Left lung (tissue), 10 donors: ENCODE data around the gene IBTK. TPM values are rescaled to one million over a fixed set of nuclear protein-coding genes. Genes with fewer than 3 reads are reported as not detected.

Source experiments
- ATAC-seq: fragments of 200-7000 bp; cut with Tn5 transposase; one replicate; pipeline ENCODE4 v1.9.1; 2020; ENCODE audit warnings: moderate library complexity
- DNase-seq, 4 donors: peaks; one replicate each; pipeline ENCODE4 v3.0.0-alpha.2; 2013 to 2020
- H3K27ac ChIP-seq, 2 donors: fragments of 200-600 bp; sonication (generic) in 1 of 2; one replicate each; pipeline versions ENCODE4 v1.5.0 to v1.8.0; 2020 to 2021
- H3K27me3 ChIP-seq, 2 donors: fragments of 200-600 bp; sonication (generic) in 1 of 2; one replicate each; pipeline versions ENCODE4 v1.5.0 to v1.8.0; 2020 to 2021
- H3K36me3 ChIP-seq, 2 donors: fragments of 200-600 bp; sonication (generic) in 1 of 2; one replicate each; pipeline versions ENCODE4 v1.5.0 to v1.8.0; 2020 to 2021
- H3K4me1 ChIP-seq, 2 donors: fragments of 200-600 bp; one replicate each; pipeline ENCODE4 v1.8.0; 2021
- H3K4me3 ChIP-seq, 2 donors: fragments of 200-600 bp; sonication (generic) in 1 of 2; one replicate each; pipeline versions ENCODE4 v1.5.0 to v1.8.0; 2020 to 2021; ENCODE audit warnings: mild to moderate bottlenecking in 1 of 2
- H3K9me3 ChIP-seq, 2 donors: fragments of 200-600 bp; sonication (generic) in 1 of 2; one replicate each; pipeline versions ENCODE4 v1.5.0 to v1.8.0; 2020 to 2021
- intact Hi-C, 2 donors: fragments of 100-400 bp; cut with DNase I; formaldehyde crosslinking; loops; one replicate each; pipeline versions ENCODE4 v1.11.2 to v1.14.2; 2022
- polyA plus RNA-seq, 6 donors: library from polyadenylated mRNA; unstranded; fragments of 120-200 nt; gene quantifications; one replicate each; pipeline ENCODE4 v1.2.1, GENCODE V29; 2013; ENCODE audit not compliant: insufficient read length in 6 of 6
- total RNA-seq, 2 donors: library from RNA; stranded (reverse); fragmentation: NEBNext Ultra II Directional; extraction: Animal tissue kit (Norgen Biotek cat#: 25700); gene quantifications; one replicate each; pipeline ENCODE4 v1.2.1, GENCODE V29; 2021
- TF ChIP-seq, protein P1 (sequence below), 2 donors: fragments of 200-600 bp; sonication (generic) in 1 of 2; IDR thresholded peaks; one replicate each; pipeline versions ENCODE4 v1.5.0 to v1.8.0; 2021; ENCODE audit warnings: antibody characterized with exemption in 2 of 2
- donor health status: DM: no; HTN: yes; CAD: no.
- donor health status: DM: no; HTN: no; CAD: no.

IBTK gene
- total and polyA plus RNA-seq, 8 donors = 34.9 to 46.8 (median 42.8) TPM

DNA sequence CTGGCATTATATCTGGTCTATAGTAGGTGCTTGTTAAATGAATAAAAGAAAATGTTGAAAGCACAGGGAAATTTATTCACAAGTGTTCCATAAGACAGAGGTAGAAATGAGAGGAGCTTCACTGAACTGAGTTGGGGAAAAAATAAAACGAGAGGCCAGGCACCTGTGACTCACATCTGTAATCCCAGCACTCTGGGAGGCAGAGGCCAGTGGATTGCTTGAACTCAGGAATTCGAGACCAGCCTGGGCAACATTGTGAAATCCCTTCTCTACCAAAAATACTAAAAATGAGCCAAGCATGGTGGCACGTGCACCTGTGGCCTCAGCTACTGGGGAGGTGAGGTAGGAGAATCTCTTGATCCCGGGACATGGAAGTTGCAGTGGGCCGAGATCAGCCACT is 28.1 kb upstream of the IBTK start:
- no peak for DNase-seq
- Histone ChIP-seq H3K36me3 (no peaks in the 10 kb centered on the region), H3K27ac (no peak overlapping the region), H3K4me1 (no peaks in the 10 kb centered on the region), H3K27me3 (no peaks in the 10 kb centered on the region), H3K9me3 (no peaks in the 10 kb centered on the region), H3K4me3 (no peak overlapping the region)
- ATAC-seq = no peak
- TF ChIP-seq, protein P1, sequence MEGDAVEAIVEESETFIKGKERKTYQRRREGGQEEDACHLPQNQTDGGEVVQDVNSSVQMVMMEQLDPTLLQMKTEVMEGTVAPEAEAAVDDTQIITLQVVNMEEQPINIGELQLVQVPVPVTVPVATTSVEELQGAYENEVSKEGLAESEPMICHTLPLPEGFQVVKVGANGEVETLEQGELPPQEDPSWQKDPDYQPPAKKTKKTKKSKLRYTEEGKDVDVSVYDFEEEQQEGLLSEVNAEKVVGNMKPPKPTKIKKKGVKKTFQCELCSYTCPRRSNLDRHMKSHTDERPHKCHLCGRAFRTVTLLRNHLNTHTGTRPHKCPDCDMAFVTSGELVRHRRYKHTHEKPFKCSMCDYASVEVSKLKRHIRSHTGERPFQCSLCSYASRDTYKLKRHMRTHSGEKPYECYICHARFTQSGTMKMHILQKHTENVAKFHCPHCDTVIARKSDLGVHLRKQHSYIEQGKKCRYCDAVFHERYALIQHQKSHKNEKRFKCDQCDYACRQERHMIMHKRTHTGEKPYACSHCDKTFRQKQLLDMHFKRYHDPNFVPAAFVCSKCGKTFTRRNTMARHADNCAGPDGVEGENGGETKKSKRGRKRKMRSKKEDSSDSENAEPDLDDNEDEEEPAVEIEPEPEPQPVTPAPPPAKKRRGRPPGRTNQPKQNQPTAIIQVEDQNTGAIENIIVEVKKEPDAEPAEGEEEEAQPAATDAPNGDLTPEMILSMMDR (IDR thresholded peaks at IDR 0.05) = no peak
- intact Hi-C loops = no loop called here

DNA sequence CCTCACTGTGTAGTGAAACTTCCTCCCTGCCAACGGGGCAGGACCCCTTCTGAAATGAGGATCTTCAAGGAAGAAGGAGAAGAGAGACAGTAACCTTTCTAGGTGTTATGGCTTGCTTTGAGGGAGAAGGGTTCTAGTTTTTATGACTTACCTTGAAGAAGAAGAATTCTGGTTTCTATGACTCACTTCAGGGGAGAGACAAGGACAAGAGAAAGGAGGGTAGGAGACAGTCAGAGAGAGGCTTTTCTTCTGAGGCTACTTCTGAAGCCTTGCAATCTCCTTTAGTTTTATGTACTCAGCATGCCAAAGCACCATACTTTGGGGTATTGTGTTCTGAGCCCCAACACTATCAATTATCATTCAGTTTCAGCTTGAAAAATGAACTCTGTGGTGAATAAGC is 25.8 kb upstream of the IBTK start:
- intact Hi-C loops = no loop called here
- no peak for ATAC-seq
- no peak overlapping the region for H3K27ac ChIP-seq
- no peak overlapping the region for H3K4me3 ChIP-seq
- no peaks in the 10 kb centered on the region for H3K36me3 ChIP-seq
- DNase-seq = no peak
- H3K4me1 ChIP-seq = no peaks in the 10 kb centered on the region
- H3K9me3 ChIP-seq = no peaks in the 10 kb centered on the region
- TF ChIP-seq, protein P1 (IDR thresholded peaks at IDR 0.05) = no peak
- no peaks in the 10 kb centered on the region for H3K27me3 ChIP-seq

DNA sequence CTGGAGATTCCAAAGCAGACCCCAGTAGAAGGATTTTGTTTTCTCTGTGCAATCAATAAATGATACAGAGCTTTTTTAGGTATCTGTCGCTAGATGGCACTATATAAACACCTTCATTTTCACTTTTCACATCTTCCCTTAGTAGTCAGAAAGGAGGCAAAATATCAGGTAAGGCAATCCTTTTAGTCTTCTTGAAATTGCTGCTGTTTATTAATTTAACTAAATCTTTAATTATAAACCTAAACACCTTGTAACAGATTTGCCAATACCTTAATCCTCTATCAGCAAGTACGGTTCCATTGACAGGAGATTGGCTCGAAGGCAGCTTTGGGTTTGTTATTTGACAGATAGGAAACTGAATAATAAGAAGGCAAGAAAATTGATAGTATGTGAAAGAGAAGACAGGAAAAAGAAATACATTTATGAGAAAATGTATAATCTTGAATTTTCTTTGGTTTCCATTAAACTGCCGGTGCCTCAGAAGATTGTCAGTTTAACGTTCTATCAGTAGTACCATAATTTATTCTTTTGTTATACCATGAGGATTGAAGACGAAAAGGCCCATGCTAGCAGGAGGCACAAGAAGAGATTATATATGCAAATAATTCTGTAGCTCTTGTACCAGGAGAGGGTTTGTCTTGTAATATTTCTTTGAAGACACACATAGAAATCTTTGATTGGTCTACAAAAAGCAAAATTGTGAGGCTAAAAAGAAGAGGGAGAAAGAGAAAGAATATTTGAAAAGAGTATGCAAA is 23.5 kb upstream of the IBTK start:
- H3K27ac ChIP-seq = no peak overlapping the region
- intact Hi-C loops = no loop called here
- H3K4me3 ChIP-seq = no peak overlapping the region
- DNase-seq = peak in 1 of 4 donors; percentile 7
- H3K9me3 ChIP-seq = no peaks in the 10 kb centered on the region
- TF ChIP-seq, protein P1 (IDR thresholded peaks at IDR 0.05) = peak; percentile 18 to 60
- peak; percentile 71 for ATAC-seq
- no peaks in the 10 kb centered on the region for H3K27me3 ChIP-seq
- no peaks in the 10 kb centered on the region for H3K4me1 ChIP-seq
- no peaks in the 10 kb centered on the region for H3K36me3 ChIP-seq

DNA sequence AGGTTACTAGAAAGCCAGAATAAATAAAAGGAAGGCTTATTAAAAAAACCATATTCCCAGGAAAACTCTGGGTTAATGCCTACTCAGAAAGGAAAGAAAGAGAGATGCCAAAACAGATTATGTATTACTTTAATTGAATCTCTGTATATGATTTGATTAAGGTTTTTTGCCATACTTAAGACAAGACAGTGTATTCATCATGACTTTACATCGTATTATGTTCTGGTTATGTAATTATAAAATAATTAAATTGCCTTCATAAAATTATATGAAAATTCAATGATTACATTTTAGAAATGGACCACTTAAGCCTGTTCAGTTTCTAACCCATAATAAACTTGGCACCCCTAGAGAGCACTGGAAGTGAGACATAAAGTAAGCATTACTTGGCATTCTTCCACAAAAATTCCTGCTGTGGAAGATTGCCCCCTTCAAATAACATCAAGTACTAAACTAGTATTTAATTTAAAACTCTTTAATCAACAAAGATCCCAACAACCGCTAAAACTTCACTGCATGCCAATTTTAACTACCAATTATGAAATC is 20.8 kb upstream of the IBTK start:
- ATAC-seq = no peak
- H3K9me3 ChIP-seq = no peaks in the 10 kb centered on the region
- intact Hi-C loops = no loop called here
- H3K27me3 ChIP-seq = no peaks in the 10 kb centered on the region
- H3K27ac ChIP-seq = no peak overlapping the region
- no peak overlapping the region for H3K4me3 ChIP-seq
- TF ChIP-seq, protein P1 (IDR thresholded peaks at IDR 0.05) = no peak
- DNase-seq = no peak
- no peaks in the 10 kb centered on the region for H3K36me3 ChIP-seq
- no peaks in the 10 kb centered on the region for H3K4me1 ChIP-seq

DNA sequence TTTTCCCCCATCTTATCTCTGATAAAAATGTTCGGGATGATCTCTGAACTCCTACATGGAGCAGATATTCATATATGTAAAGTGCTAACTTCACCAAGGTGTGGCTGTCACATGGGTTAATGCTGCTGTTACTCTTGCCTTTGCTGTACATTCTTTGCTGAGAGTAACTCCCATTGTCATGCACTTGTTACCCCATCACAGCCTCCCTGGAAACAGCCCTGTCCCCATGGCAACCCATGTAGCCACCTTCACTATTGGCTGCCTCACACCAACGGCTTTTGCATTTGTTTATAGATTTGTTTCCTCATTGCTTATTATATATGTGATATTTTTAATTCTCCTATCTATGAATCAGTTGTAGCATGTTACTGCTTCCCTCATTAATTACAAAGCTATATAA is 17.3 kb upstream of the IBTK start:
- intact Hi-C loops = no loop called here
- no peaks in the 10 kb centered on the region for H3K36me3 ChIP-seq
- H3K27ac ChIP-seq = no peak overlapping the region
- ATAC-seq (no peak), DNase-seq (no peak)
- no peaks in the 10 kb centered on the region for H3K9me3 ChIP-seq
- no peaks in the 10 kb centered on the region for H3K27me3 ChIP-seq
- H3K4me1 ChIP-seq = peaks cover 5 to 8% of the 10 kb centered on the region in 2 donors
- no peak overlapping the region for H3K4me3 ChIP-seq
- TF ChIP-seq, protein P1 (IDR thresholded peaks at IDR 0.05) = no peak
